ENCODE results near the gene RNF212.

The RNF212 gene

GRCh38 chr4:1061760-1062159, 51.6 kb downstream of the RNF212 start:
- H3K4me3 ChIP-seq (ENCODE audit: low read depth, low read length) = no peak overlapping the region
- in situ Hi-C loops (cut with HindIII; ENCODE audit: low sequenced_read_pairs) = no loop called here
- DNase-seq (ENCODE audit: low read depth, low spot score) = no peak
- TF ChIP-seq CTCF (IDR thresholded peaks at IDR 0.05; ENCODE audit: low read depth, low read length) = no peak

DNA sequence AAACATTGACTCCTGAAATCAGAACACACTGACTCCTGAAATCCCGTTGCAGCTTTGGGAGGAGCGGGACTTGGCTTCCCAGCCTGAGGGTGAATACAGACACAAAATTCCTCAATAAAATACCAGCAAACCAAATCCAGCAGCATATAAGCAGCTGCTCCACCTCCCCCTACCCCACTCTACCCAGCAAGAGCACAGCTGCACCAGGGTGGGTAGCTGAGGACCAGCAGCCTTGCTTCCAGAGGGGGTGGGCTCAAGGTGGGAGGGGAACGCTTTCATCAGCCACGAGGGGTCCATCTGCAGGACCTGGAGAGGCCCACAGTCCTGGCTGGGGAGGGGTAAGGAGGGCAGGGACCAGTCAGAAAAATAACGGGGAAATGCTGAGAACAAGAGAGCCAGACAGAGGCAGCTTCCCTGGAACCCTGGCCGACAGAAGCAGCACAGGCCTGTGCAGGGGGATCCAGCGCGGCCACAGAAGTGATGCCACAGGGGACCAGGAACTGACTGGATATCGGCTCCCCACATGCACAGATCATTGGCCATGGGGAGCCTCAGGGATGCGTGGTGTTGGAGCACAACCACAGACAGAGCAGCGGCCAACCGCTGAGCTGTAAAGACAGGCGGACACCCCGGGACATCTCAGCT, 52.2 kb downstream of the RNF212 start:
- in situ Hi-C loops (cut with HindIII; ENCODE audit: low sequenced_read_pairs) = no loop called here

DNA sequence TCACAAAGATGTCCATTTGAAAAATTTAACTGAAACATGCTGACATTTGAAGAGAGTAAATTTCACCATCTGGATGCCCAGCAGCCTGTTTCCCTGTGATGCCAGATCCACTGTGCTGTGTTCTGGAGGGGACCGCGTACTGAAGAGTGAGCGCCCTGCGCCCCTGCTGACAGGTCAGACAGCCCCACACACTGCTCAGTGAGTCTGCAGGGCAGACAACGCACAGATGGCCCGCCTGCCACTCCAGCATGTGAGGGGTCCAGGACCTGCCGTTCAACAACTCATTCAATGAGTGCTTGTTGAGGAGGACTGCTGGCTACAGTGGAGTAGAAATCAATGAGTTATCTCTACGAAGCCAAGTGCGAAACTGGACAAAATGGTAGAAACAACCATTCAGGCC, 52.7 kb downstream of the RNF212 start:
- in situ Hi-C loops (cut with HindIII; ENCODE audit: low sequenced_read_pairs) = no loop called here
- DNase-seq (ENCODE audit: low read depth, low spot score) = no peak
- TF ChIP-seq CTCF (IDR thresholded peaks at IDR 0.05; ENCODE audit: low read depth, low read length) = no peak
- no peak overlapping the region for H3K4me3 ChIP-seq (ENCODE audit: low read depth, low read length)

More for the DNA sequence above, 52.2 kb downstream of the RNF212 start:
- no peak for DNase-seq (ENCODE audit: low read depth, low spot score)
- no peak for TF ChIP-seq CTCF (IDR thresholded peaks at IDR 0.05; ENCODE audit: low read depth, low read length)
- H3K4me3 ChIP-seq (ENCODE audit: low read depth, low read length) = no peak overlapping the region

DNA sequence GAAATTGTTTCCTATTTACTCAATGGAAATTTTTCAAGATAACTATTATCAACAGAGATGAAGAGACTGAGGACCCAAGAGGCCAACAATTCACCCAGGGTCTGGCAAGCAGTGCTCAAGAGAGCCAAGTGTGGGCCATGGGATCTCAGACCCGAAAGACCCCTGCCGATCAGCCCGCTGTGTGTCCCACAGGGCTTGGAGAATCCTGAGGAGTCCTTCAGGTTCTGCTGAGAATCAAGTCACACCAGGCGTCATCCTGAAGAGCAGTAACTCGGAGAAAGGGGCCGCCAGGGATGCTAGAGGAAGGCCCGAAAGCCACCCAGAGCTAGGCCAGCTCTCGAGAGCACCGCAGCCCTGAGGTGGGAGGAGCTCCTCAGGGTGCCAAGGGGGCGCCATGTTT, 53.2 kb downstream of the RNF212 start:
- in situ Hi-C loops (cut with HindIII; ENCODE audit: low sequenced_read_pairs) = no loop called here

GRCh38 chr4:1058997-1059665, 54.2 kb downstream of the RNF212 start:
- no peak overlapping the region for H3K4me3 ChIP-seq (ENCODE audit: low read depth, low read length)
- TF ChIP-seq CTCF (IDR thresholded peaks at IDR 0.05; ENCODE audit: low read depth, low read length) = no peak
- in situ Hi-C loops (cut with HindIII; ENCODE audit: low sequenced_read_pairs) = no loop called here
- DNase-seq (ENCODE audit: low read depth, low spot score) = no peak

More for the DNA sequence above, 53.2 kb downstream of the RNF212 start:
- no peak for TF ChIP-seq CTCF (IDR thresholded peaks at IDR 0.05; ENCODE audit: low read depth, low read length)
- H3K4me3 ChIP-seq (ENCODE audit: low read depth, low read length) = no peak overlapping the region
- no peak for DNase-seq (ENCODE audit: low read depth, low spot score)

- DNase-seq (ENCODE audit: low read depth, low spot score) = no peak
- H3K4me3 ChIP-seq (ENCODE audit: low read depth, low read length) = no peak overlapping the region
- in situ Hi-C loops (cut with HindIII; ENCODE audit: low sequenced_read_pairs) = no loop called here
- no peak for TF ChIP-seq CTCF (IDR thresholded peaks at IDR 0.05; ENCODE audit: low read depth, low read length)
Measured at GRCh38 chr4:1058198-1058996, 55.0 kb downstream of the RNF212 start.
